Spleen (tissue), 11 donors: ENCODE data around the gene DNAH11. TPM values are rescaled to one million over a fixed set of nuclear protein-coding genes. Genes with fewer than 3 reads are reported as not detected.

Experiments used
- DNase-seq: peaks from one replicate; pipeline ENCODE4 v3.0.0-alpha.2; 2020
- H3K27ac ChIP-seq, 8 donors: fragments of 200-600 bp; sonication (generic) in 7 of 8; 1 replicate in 4 of 8; 2 replicates in 4 of 8; pipeline versions ENCODE4 v1.5.0 to v1.8.0; 2016 to 2021; ENCODE audit warnings: inconsistent platforms in 4 of 8, mild to moderate bottlenecking in 4 of 8, moderate library complexity in 1 of 8
- H3K27me3 ChIP-seq, 7 donors: fragments of 200-600 bp; sonication (generic) in 6 of 7; replicated peaks in 1 of 7; 1 replicate in 4 of 7; 2 replicates in 3 of 7; pipeline versions ENCODE4 v1.5.0 to v1.8.0; 2016 to 2021; ENCODE audit warnings: inconsistent platforms in 3 of 7, mild to moderate bottlenecking in 1 of 7
- H3K36me3 ChIP-seq, 6 donors: fragments of 200-600 bp; sonication (generic) in 5 of 6; 1 replicate in 4 of 6; 2 replicates in 2 of 6; pipeline versions ENCODE4 v1.5.0 to v1.8.0; 2016 to 2021; ENCODE audit warnings: inconsistent platforms in 2 of 6
- H3K4me1 ChIP-seq, 6 donors: fragments of 200-600 bp; sonication (generic) in 5 of 6; 1 replicate in 3 of 6; 2 replicates in 3 of 6; pipeline versions ENCODE4 v1.5.0 to v1.8.0; 2016 to 2021; ENCODE audit warnings: inconsistent platforms in 3 of 6
- H3K4me3 ChIP-seq, 8 donors: fragments of 200-600 bp; sonication (generic) in 7 of 8; 1 replicate in 4 of 8; 2 replicates in 4 of 8; pipeline versions ENCODE4 v1.5.0 to v1.8.0; 2016 to 2021; ENCODE audit warnings: inconsistent platforms in 4 of 8, mild to moderate bottlenecking in 4 of 8, moderate library complexity in 2 of 8
- H3K9me3 ChIP-seq, 8 donors: fragments of 200-600 bp; sonication (generic) in 7 of 8; 1 replicate in 4 of 8; 2 replicates in 4 of 8; pipeline versions ENCODE4 v1.5.0 to v1.8.0; 2016 to 2021; ENCODE audit warnings: inconsistent platforms in 4 of 8
- CTCF ChIP-seq, 11 experiments: fragments of 200-600 bp in 7 of 11; fragments of 450-650 bp in 4 of 11; sonication (generic) in 4 of 11; IDR thresholded peaks in 8 of 11; conservative IDR thresholded peaks in 3 of 11; 1 replicate in 7 of 11; 2 replicates in 4 of 11; pipeline versions ENCODE4 v1.4.0 to v1.8.0; 2016 to 2021; ENCODE audit warnings: antibody characterized with exemption in 11 of 11, inconsistent platforms in 4 of 11, mild to moderate bottlenecking in 1 of 11
- POLR2A ChIP-seq, 3 donors: fragments of 450-650 bp; IDR thresholded peaks; one replicate each; pipeline ENCODE4 v1.5.1; 2017; ENCODE audit warnings: antibody characterized with exemption in 3 of 3, mild to moderate bottlenecking in 1 of 3
- POLR2AphosphoS5 ChIP-seq, 3 donors: sonication (generic); formaldehyde crosslinking; IDR thresholded peaks; one replicate each; pipeline ENCODE4 v1.5.1; 2017; ENCODE audit warnings: antibody characterized with exemption in 3 of 3
- WGBS, 5 donors: extraction: QIAGEN DNeasy Blood & Tissue Kit in 3 of 5; methylation state at CpG; one replicate each; pipeline versions ENCODE4 v1.1.5 to v1.1.7; 2013 to 2018; 5-methylcytosine and 5-hydroxymethylcytosine counted together
- intact Hi-C: fragments of 100-400 bp; cut with DNase I; formaldehyde crosslinking; loops from one replicate; pipeline ENCODE4 v1.15.0; 2023; ENCODE audit warnings: low total_unique reads
- polyA plus RNA-seq, 3 donors: library from polyadenylated mRNA; stranded (reverse); fragments of 200-250 nt; gene quantifications; one replicate each; pipeline ENCODE4 v1.2.1, GENCODE V29; 2013
- total RNA-seq, 7 donors: library from RNA; depleted of rRNA in 3 of 7; stranded (reverse); fragments of >200 nt in 3 of 7; fragmentation: NEBNext Ultra II Directional in 4 of 7; extraction: Animal tissue kit (Norgen Biotek cat#: 25700) in 4 of 7; gene quantifications; one replicate each; pipeline versions ENCODE4 v1.1.0 to v1.2.1, GENCODE V29; 2016 to 2021
- donor health status: healthy with polysubstance abuse.
- donor health status: DM: no; HTN: no; CAD: no; lungs with moderate emphysema.
- donor health status: DM: no; HTN: no; CAD: no.
- donor health status: Bipolar disorder and iron deficiency.
- donor health status: healthy.
- donor health status: DM: no; HTN: no; CAD: no.
- donor health status: DM: yes; HTN: yes; CAD: no.

DNAH11 gene
- total and polyA plus RNA-seq, 10 donors: 0.28 to 2.1 (median 0.88) TPM

- TF ChIP-seq POLR2A (IDR thresholded peaks at IDR 0.05): no peak
- TF ChIP-seq CTCF (IDR thresholded peaks at IDR 0.05 in 8 of 11, conservative IDR thresholded peaks at IDR 0.05 in 3 of 11): no peak
- no peak for TF ChIP-seq POLR2AphosphoS5 (IDR thresholded peaks at IDR 0.05)
- intact Hi-C loops: no loop called here
- Histone ChIP-seq H3K36me3 (no peaks in the 10 kb centered on the region), H3K27ac (peak overlapping the region in 4 of 8 donors; percentile 6 to 37 (median 24)), H3K4me3 (no peak overlapping the region), H3K27me3 (peaks cover 0 to 14% (median 0%) of the 10 kb centered on the region in 7 donors), H3K9me3 (peaks cover 0 to 3% (median 0%) of the 10 kb centered on the region in 8 donors), H3K4me1 (peaks cover 0 to 85% (median 38%) of the 10 kb centered on the region in 6 donors)
- WGBS, 5 donors: 31 to 47% (median 43%) methylated on average over 4 of the region's 4 CpGs
- no peak for DNase-seq
Observed at GRCh38 chr7:21939136-21939857, 396.5 kb downstream of the DNAH11 start.

GRCh38 chr7:21939858-21940372 lies 397.1 kb downstream of the DNAH11 start:
- intact Hi-C loops: no loop called here
- H3K27ac ChIP-seq: peak overlapping the region in 2 of 8 donors; percentile 37 to 66
- H3K9me3 ChIP-seq: peaks cover 0 to 2% (median 0%) of the 10 kb centered on the region in 8 donors
- WGBS, 5 donors: 77 to 93% (median 86%) methylated on average over 3 of the region's 3 CpGs
- no peak for DNase-seq
- H3K4me1 ChIP-seq: peaks cover 0 to 85% (median 43%) of the 10 kb centered on the region in 6 donors
- H3K4me3 ChIP-seq: no peak overlapping the region
- H3K36me3 ChIP-seq: no peaks in the 10 kb centered on the region
- TF ChIP-seq POLR2A (IDR thresholded peaks at IDR 0.05) (no peak), POLR2AphosphoS5 (IDR thresholded peaks at IDR 0.05) (no peak), CTCF (IDR thresholded peaks at IDR 0.05 in 8 of 11, conservative IDR thresholded peaks at IDR 0.05 in 3 of 11) (no peak)
- peaks cover 0 to 18% (median 3%) of the 10 kb centered on the region in 7 donors for H3K27me3 ChIP-seq

- no peak for DNase-seq
- Histone ChIP-seq H3K9me3 (no peaks in the 10 kb centered on the region), H3K4me1 (peaks cover 0 to 85% (median 60%) of the 10 kb centered on the region in 6 donors), H3K36me3 (no peaks in the 10 kb centered on the region), H3K27me3 (peaks cover 0 to 30% (median 9%) of the 10 kb centered on the region in 7 donors), H3K4me3 (peak overlapping the region in 1 of 8 donors; percentile 12), H3K27ac (peak overlapping the region in 4 of 8 donors; percentile 37 to 66 (median 50))
- WGBS, 5 donors: 23 to 43% (median 28%) methylated on average over 3 of the region's 3 CpGs
- TF ChIP-seq POLR2AphosphoS5 (IDR thresholded peaks at IDR 0.05): peak in 1 of 3 donors; percentile 45
- no peak for TF ChIP-seq CTCF (IDR thresholded peaks at IDR 0.05 in 8 of 11, conservative IDR thresholded peaks at IDR 0.05 in 3 of 11)
- intact Hi-C loops: no loop called here
Observed at GRCh38 chr7:21941611-21942141, 398.8 kb downstream of the DNAH11 start.

DNA sequence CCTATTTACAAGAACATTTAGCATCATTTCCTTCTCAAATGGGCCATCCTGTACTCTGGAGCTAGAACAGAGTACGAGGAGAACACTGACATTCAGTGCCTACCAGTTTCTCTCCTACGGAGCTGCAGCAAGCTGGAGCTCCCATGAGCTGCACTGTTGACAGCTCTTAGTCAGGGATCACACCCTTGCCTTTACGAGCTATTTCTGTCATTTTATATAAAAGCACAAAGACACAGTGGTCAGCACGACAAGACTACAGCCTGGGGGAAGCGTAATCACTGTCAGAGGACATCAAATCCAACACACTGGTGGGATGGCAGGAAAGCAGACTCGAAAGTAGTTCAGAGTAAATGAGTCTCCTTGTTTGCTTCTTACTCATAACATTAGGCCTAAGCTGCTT lies 400.1 kb downstream of the DNAH11 start:
- WGBS, 5 donors: 79 to 88% (median 83%) methylated on average over 6 of the region's 6 CpGs
- no peak overlapping the region for H3K4me3 ChIP-seq
- H3K36me3 ChIP-seq: no peaks in the 10 kb centered on the region
- intact Hi-C loops: no loop called here
- H3K27ac ChIP-seq: peak overlapping the region in 2 of 8 donors; percentile 48 to 66
- H3K9me3 ChIP-seq: no peaks in the 10 kb centered on the region
- H3K27me3 ChIP-seq: peaks cover 0 to 30% (median 9%) of the 10 kb centered on the region in 7 donors
- TF ChIP-seq CTCF (IDR thresholded peaks at IDR 0.05 in 8 of 11, conservative IDR thresholded peaks at IDR 0.05 in 3 of 11) (no peak), POLR2AphosphoS5 (IDR thresholded peaks at IDR 0.05) (no peak), POLR2A (IDR thresholded peaks at IDR 0.05) (no peak)
- H3K4me1 ChIP-seq: peaks cover 0 to 97% (median 73%) of the 10 kb centered on the region in 6 donors
- DNase-seq: no peak
